ENCODE results near the gene LRRC8E.

Gene LRRC8E

GRCh38 chr19:7868671-7869452, 19.4 kb upstream of the LRRC8E start:
- DNase-seq, result no peak

GRCh38 chr19:7869453-7869909, 18.8 kb upstream of the LRRC8E start:
- DNase-seq, result no peak

- DNase-seq, result no peak
Observed at GRCh38 chr19:7869910-7870511, 18.3 kb upstream of the LRRC8E start.

GRCh38 chr19:7870571-7871436, 17.5 kb upstream of the LRRC8E start:
- peak; percentile 52 for DNase-seq

- DNase-seq, result peak; percentile 55
Observed at GRCh38 chr19:7871437-7872305, 16.6 kb upstream of the LRRC8E start.

GRCh38 chr19:7872306-7873204, 15.8 kb upstream of the LRRC8E start:
- DNase-seq, result no peak

GRCh38 chr19:7873304-7874075, 14.8 kb upstream of the LRRC8E start:
- DNase-seq, result peak; percentile 60

- peak; percentile 85 for DNase-seq
Observed at GRCh38 chr19:7874076-7874896, 14.0 kb upstream of the LRRC8E start, which contains the start of gene PRR36. Gene PRR36, minus strand, starts transcription at chr19:7874390. Its CDS starts 701 bp downstream, at chr19:7873689.

- DNase-seq, result peak; percentile 23
Observed at GRCh38 chr19:7874897-7875273, 13.4 kb upstream of the LRRC8E start.

GRCh38 chr19:7877249-7877836, 11.0 kb upstream of the LRRC8E start:
- DNase-seq, result no peak

- DNase-seq, result no peak
Observed at GRCh38 chr19:7879111-7879807, 9.1 kb upstream of the LRRC8E start.

GRCh38 chr19:7879836-7880235, 8.5 kb upstream of the LRRC8E start:
- no peak for DNase-seq

GRCh38 chr19:7881910-7882309, 6.4 kb upstream of the LRRC8E start:
- no peak for DNase-seq

- peak; percentile 63 for DNase-seq
Observed at GRCh38 chr19:7883105-7883504, 5.2 kb upstream of the LRRC8E start.

- DNase-seq, result no peak
Observed at GRCh38 chr19:7883796-7884570, 4.3 kb upstream of the LRRC8E start.

- DNase-seq, result no peak
Observed at GRCh38 chr19:7885818-7886217, 2.5 kb upstream of the LRRC8E start.

GRCh38 chr19:7887408-7888144, 734 bp upstream of the LRRC8E start:
- no peak for DNase-seq
